Measurements from ENCODE around the gene MCFD2. TPM values are rescaled to one million over a fixed set of nuclear protein-coding genes. Genes with fewer than 3 reads are reported as not detected.

MCFD2 gene
- total and polyA plus RNA-seq, 2 experiments from 2014 or later = 161 to 196 TPM

DNA sequence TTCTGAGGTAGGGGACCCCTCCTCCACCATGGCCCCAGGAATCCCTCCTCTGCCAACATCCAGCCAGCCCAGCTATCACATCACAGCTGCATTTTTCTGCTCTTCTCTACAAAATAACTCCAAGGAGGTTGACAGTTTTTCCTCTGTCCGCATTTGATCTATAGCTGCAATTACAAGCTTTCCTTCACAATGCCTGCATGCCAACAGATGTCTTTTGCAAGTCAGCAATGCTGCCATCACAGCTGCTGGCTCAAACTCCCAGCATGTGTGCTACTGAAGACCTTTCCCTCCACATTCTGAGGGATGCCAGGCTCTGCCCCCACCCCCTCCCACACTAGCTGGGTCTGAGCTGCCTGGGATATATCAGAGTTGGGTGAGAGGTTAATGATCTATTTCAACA lies 51.7 kb downstream of the MCFD2 start:
- peaks cover 4% of the 10 kb centered on the region for H3K4me1 ChIP-seq (ENCODE audit: insufficient read depth)
- H2AFZ ChIP-seq = no peak overlapping the region
- no peak overlapping the region for H3K4me3 ChIP-seq
- H3K9me3 ChIP-seq (ENCODE audit: low read depth) = no peaks in the 10 kb centered on the region
- no peak for DNase-seq (ENCODE audit: low spot score)
- no peaks in the 10 kb centered on the region for H3K9me2 ChIP-seq (replicated peaks; ENCODE audit: insufficient read depth)
- H3K27me3 ChIP-seq = no peaks in the 10 kb centered on the region
- no peak for TF ChIP-seq EZH2 (IDR thresholded peaks at IDR 0.05; ENCODE audit: borderline replicate concordance)
- TF ChIP-seq EZH2phosphoT487 (IDR thresholded peaks at IDR 0.05; ENCODE audit: low read depth, severe bottlenecking, unreplicated experiment) = no peak
- TF ChIP-seq, protein P1, sequence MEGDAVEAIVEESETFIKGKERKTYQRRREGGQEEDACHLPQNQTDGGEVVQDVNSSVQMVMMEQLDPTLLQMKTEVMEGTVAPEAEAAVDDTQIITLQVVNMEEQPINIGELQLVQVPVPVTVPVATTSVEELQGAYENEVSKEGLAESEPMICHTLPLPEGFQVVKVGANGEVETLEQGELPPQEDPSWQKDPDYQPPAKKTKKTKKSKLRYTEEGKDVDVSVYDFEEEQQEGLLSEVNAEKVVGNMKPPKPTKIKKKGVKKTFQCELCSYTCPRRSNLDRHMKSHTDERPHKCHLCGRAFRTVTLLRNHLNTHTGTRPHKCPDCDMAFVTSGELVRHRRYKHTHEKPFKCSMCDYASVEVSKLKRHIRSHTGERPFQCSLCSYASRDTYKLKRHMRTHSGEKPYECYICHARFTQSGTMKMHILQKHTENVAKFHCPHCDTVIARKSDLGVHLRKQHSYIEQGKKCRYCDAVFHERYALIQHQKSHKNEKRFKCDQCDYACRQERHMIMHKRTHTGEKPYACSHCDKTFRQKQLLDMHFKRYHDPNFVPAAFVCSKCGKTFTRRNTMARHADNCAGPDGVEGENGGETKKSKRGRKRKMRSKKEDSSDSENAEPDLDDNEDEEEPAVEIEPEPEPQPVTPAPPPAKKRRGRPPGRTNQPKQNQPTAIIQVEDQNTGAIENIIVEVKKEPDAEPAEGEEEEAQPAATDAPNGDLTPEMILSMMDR (IDR thresholded peaks at IDR 0.05; ENCODE audit: poor library complexity) = no peak
- no peaks in the 10 kb centered on the region for H3K79me2 ChIP-seq
- WGBS (ENCODE audit: low lambda C conversion rate, missing lambda C conversion rate) = 81% methylated on average over 1 of the region's 1 CpG
- H4K20me1 ChIP-seq (ENCODE audit: insufficient read depth, poor library complexity, severe bottlenecking) = no peaks in the 10 kb centered on the region
- no peak overlapping the region for H3K27ac ChIP-seq
- no peaks in the 10 kb centered on the region for H3K36me3 ChIP-seq (replicated peaks; ENCODE audit: insufficient read depth, low read depth)
- no peak overlapping the region for H3K4me2 ChIP-seq

DNA sequence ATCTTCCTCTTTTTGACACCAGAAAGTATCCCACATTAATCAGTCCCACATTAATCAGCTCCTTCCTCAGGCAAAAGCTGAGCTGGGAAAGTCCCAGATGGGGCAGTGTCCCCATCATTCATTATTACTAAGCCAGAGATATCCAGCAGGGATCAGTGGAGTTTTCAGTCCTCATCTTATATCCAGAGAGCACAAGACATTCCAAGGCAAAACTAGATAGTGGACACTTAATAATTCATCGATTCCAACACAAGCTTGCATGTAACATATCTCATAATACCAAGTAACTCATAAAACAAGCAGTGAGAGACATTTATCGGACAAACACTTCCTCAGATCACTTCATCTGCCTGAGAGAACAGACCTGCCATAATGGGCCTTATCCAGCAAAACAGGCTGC lies 53.1 kb downstream of the MCFD2 start:
- no peak overlapping the region for H3K27ac ChIP-seq
- H3K27me3 ChIP-seq = no peaks in the 10 kb centered on the region
- no peak overlapping the region for H2AFZ ChIP-seq
- no peaks in the 10 kb centered on the region for H3K9me3 ChIP-seq (ENCODE audit: low read depth)
- H3K9me2 ChIP-seq (replicated peaks; ENCODE audit: insufficient read depth) = no peaks in the 10 kb centered on the region
- H4K20me1 ChIP-seq (ENCODE audit: insufficient read depth, poor library complexity, severe bottlenecking) = no peaks in the 10 kb centered on the region
- H3K36me3 ChIP-seq (replicated peaks; ENCODE audit: insufficient read depth, low read depth) = no peaks in the 10 kb centered on the region
- no peak overlapping the region for H3K4me2 ChIP-seq
- TF ChIP-seq, protein P1 (IDR thresholded peaks at IDR 0.05; ENCODE audit: poor library complexity) = no peak
- no peak for TF ChIP-seq EZH2 (IDR thresholded peaks at IDR 0.05; ENCODE audit: borderline replicate concordance)
- TF ChIP-seq EZH2phosphoT487 (IDR thresholded peaks at IDR 0.05; ENCODE audit: low read depth, severe bottlenecking, unreplicated experiment) = no peak
- H3K79me2 ChIP-seq = no peaks in the 10 kb centered on the region
- DNase-seq (ENCODE audit: low spot score) = no peak
- H3K4me3 ChIP-seq = no peak overlapping the region
- WGBS (ENCODE audit: low lambda C conversion rate, missing lambda C conversion rate) = 70% methylated on average over 2 of the region's 2 CpGs
- H3K4me1 ChIP-seq (ENCODE audit: insufficient read depth) = peaks cover 4% of the 10 kb centered on the region

DNA sequence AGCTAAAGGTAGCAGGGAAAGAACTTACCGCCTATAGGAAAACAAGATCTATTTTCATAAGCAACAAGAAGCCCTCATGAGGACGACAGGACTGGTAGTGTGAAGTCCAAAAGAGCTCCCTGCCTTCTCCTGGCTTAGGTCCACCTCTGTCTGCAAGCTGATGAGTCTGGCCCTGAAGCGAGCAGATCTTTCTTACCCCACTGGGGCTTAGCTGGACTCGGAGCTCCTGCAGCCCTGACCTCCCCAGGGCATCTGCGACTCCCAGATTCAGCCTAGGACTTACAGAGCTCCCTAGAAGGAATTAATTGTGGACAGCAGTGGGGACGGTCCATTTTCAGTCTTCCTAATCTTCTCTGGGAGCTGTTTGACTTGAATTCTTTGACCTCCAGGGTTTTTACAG lies 53.7 kb downstream of the MCFD2 start:
- no peaks in the 10 kb centered on the region for H4K20me1 ChIP-seq (ENCODE audit: insufficient read depth, poor library complexity, severe bottlenecking)
- H3K79me2 ChIP-seq = no peaks in the 10 kb centered on the region
- 82% methylated on average over 6 of the region's 6 CpGs for WGBS (ENCODE audit: low lambda C conversion rate, missing lambda C conversion rate)
- no peak for TF ChIP-seq EZH2 (IDR thresholded peaks at IDR 0.05; ENCODE audit: borderline replicate concordance)
- TF ChIP-seq EZH2phosphoT487 (IDR thresholded peaks at IDR 0.05; ENCODE audit: low read depth, severe bottlenecking, unreplicated experiment) = no peak
- TF ChIP-seq, protein P1 (IDR thresholded peaks at IDR 0.05; ENCODE audit: poor library complexity) = no peak
- no peak overlapping the region for H3K4me3 ChIP-seq
- no peaks in the 10 kb centered on the region for H3K9me3 ChIP-seq (ENCODE audit: low read depth)
- no peak for DNase-seq (ENCODE audit: low spot score)
- H3K36me3 ChIP-seq (replicated peaks; ENCODE audit: insufficient read depth, low read depth) = no peaks in the 10 kb centered on the region
- peaks cover 4% of the 10 kb centered on the region for H3K4me1 ChIP-seq (ENCODE audit: insufficient read depth)
- H3K27ac ChIP-seq = no peak overlapping the region
- H2AFZ ChIP-seq = no peak overlapping the region
- no peaks in the 10 kb centered on the region for H3K9me2 ChIP-seq (replicated peaks; ENCODE audit: insufficient read depth)
- H3K27me3 ChIP-seq = no peaks in the 10 kb centered on the region
- no peak overlapping the region for H3K4me2 ChIP-seq

DNA sequence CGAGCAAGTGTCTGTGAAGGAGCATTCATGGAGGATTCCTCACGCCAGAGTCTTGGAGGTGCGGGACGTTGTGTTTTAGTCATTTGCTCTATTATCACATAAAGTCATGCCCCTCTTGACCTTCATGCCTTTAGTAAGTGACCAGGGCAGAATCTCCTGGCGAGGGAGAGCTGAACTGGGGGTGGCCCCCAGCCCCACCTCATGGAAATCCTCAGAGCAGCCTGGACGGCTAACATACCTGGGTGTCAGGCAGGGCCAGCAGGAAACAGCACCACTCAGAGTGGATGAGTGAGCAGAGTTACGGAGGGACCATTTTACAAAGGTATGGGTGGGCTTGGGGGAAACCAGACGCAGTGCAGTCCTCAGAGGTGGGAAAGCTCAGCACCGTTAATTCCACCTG lies 56.1 kb downstream of the MCFD2 start:
- H3K36me3 ChIP-seq (replicated peaks; ENCODE audit: insufficient read depth, low read depth) = no peaks in the 10 kb centered on the region
- H3K27me3 ChIP-seq = no peaks in the 10 kb centered on the region
- no peak for DNase-seq (ENCODE audit: low spot score)
- 93% methylated on average over 9 of the region's 9 CpGs for WGBS (ENCODE audit: low lambda C conversion rate, missing lambda C conversion rate)
- no peaks in the 10 kb centered on the region for H3K79me2 ChIP-seq
- H3K4me1 ChIP-seq (ENCODE audit: insufficient read depth) = no peaks in the 10 kb centered on the region
- TF ChIP-seq EZH2 (IDR thresholded peaks at IDR 0.05; ENCODE audit: borderline replicate concordance) = no peak
- TF ChIP-seq, protein P1 (IDR thresholded peaks at IDR 0.05; ENCODE audit: poor library complexity) = no peak
- no peak for TF ChIP-seq EZH2phosphoT487 (IDR thresholded peaks at IDR 0.05; ENCODE audit: low read depth, severe bottlenecking, unreplicated experiment)
- H3K9me2 ChIP-seq (replicated peaks; ENCODE audit: insufficient read depth) = no peaks in the 10 kb centered on the region
- no peak overlapping the region for H3K27ac ChIP-seq
- no peak overlapping the region for H3K4me3 ChIP-seq
- H3K9me3 ChIP-seq (ENCODE audit: low read depth) = no peaks in the 10 kb centered on the region
- H2AFZ ChIP-seq = no peak overlapping the region
- H3K4me2 ChIP-seq = no peak overlapping the region
- H4K20me1 ChIP-seq (ENCODE audit: insufficient read depth, poor library complexity, severe bottlenecking) = no peaks in the 10 kb centered on the region
